Stimulated activated CD4-positive, alpha-beta T cell treated with anti-CD3 and anti-CD28 coated beads, Interleukin-12 subunit alpha, Interleukin-12 subunit beta, amount 100 ng/mL, for 48 hours (primary cell): ENCODE data around the gene EGFL6.

ENCODE experiments used
- DNase-seq, 3 donors: peaks; one replicate each; pipeline ENCODE4 v3.0.0-alpha.2; 2020; ENCODE audit warnings: low read depth in 2 of 3, low spot score in 1 of 3

EGFL6 gene, protein sequence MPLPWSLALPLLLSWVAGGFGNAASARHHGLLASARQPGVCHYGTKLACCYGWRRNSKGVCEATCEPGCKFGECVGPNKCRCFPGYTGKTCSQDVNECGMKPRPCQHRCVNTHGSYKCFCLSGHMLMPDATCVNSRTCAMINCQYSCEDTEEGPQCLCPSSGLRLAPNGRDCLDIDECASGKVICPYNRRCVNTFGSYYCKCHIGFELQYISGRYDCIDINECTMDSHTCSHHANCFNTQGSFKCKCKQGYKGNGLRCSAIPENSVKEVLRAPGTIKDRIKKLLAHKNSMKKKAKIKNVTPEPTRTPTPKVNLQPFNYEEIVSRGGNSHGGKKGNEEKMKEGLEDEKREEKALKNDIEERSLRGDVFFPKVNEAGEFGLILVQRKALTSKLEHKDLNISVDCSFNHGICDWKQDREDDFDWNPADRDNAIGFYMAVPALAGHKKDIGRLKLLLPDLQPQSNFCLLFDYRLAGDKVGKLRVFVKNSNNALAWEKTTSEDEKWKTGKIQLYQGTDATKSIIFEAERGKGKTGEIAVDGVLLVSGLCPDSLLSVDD

DNA sequence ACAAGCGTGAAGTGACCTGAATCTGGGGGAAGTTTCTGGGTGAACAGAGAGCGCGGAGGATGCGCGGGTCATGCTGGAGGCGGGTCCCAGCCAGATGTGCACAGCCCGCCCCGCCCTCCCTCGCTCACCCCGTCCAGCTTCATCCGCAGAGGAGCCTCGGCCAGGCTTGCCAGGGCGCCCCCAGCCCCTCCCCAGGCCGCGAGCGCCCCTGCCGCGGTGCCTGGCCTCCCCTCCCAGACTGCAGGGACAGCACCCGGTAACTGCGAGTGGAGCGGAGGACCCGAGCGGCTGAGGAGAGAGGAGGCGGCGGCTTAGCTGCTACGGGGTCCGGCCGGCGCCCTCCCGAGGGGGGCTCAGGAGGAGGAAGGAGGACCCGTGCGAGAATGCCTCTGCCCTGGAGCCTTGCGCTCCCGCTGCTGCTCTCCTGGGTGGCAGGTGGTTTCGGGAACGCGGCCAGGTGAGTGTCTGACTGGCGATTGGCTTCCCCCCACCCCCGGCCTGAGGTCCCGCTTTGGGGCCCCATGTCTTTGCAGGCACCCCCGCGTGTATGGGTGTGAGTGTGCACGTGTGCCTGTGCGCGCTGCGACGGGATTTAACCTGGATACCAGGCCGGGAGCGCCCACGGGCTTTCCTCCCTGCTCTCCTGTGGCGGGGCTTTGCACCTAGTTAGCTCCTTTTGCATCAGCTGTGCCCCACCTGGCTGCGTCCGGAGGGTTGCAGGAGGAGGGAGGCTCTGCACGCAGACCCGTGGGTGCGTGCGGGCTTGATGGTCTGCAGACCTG lies at the start of gene EGFL6:
EGFL6 (plus strand) TSS at position 123 of the 782 bp plus-strand sequence; CDS start at position 384, 261 bp downstream.
- DNase-seq = no peak

DNA sequence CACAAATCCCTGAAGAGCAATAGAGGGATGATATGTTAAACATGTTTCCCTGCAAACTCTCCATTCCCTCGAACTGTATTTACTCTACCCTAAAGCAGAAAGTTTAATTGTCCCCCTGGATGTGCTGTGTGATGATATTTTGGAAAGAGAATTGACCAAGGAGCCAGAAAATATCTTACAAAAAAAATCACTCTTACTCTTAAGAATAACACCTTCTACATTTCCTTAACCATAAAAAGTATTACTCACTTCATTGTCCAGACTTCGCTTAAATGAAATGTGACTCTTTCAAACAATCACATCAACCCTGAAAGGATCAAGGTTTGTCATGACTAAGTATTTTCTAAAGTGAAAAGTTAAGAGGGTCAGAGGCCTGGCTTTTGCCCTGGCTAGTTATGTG lies 49.0 kb upstream of the EGFL6 start:
- no peak for DNase-seq

DNA sequence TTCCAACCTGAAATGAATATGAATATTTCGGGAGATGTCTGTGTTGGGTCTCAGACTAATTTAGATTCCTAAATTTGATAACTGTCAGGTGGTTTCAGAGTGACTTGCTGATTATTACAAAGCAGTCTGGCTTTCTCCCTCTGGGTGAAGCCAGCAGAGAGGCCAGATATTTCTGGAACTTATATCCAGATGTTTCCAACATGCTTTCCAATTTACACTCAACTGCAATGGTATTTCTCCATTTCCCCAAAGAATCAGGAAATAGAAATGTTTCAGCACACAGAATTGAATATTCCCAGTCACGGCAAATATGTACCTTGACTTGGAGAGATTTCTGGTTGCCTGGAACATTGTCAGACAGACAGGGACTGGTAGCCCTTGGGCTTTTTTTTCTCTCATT lies 48.5 kb upstream of the EGFL6 start:
- no peak for DNase-seq

DNA sequence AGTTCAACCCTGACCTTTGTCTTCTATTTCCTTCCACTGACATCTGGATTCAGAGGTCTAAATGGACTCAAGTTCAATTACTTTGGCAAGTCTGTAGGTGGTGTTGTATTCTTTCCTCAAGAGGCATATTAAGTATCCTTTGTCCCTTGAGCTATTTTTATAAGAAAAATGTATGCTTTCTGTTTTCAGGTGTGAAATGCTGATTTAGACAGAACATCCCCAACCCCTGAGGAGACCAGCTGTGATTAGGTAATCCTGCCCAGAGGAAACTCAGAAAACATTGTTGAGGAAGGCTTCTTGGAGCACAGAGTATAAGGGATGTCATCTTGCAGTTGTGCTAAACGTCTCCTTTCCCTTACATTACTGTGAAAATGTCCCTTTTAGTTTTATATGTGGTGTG lies 46.6 kb upstream of the EGFL6 start:
- no peak for DNase-seq

DNA sequence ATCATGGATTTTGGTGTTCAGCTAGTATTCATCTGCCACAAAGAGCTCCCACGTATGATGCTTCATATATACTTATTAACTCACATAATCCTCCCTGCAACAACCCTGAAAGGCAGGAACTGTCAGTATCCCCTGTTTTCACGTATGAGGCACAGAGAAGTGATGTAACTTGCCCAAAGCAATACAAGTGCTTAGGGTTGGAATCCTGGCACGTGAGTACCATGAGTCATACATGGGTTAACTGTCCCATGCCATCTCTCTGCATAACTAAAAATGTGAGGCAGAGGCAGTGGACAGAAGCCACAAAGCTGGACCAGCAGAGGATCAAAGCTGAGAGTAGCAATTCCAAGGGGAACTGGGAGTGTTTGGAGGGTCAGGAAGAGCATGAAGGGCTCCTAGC lies 35.7 kb upstream of the EGFL6 start:
- DNase-seq = no peak

DNA sequence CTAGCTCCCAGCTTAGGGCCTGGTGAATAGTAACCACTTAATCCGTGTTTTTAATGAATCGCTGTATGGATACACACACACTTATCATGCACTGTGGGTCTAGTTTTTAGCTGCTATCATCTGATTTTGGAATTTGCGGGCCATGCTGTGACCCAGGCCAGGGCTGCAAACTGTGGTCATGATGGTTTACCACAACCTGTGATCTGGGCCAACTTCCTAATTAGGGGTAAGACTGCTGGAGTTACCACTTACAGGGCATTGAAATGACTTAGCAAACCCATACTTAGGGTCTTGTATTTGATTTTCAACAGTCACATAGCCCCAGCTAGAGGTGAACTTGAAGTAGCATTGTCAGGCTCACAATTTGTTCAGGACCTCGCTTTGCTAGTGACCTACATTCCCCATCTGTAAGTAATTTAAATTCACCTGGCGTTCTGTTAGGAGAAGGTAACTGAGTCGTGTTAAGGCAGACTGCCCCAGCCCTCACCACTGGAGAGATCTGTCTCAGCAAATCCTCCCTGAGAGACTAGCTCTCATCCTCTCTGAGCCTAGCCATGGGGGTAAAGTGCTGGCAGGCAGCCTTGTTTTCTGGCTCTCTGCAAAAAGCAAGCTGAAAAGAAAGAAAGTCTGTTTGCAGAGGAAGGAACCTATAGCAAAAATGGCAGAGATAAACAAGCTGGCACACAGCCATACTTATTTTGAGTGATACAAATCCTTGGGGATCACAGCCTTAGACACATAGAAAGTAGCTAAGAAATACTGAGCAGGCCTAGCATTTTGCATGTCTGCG lies 33.8 kb upstream of the EGFL6 start:
- DNase-seq = no peak

DNA sequence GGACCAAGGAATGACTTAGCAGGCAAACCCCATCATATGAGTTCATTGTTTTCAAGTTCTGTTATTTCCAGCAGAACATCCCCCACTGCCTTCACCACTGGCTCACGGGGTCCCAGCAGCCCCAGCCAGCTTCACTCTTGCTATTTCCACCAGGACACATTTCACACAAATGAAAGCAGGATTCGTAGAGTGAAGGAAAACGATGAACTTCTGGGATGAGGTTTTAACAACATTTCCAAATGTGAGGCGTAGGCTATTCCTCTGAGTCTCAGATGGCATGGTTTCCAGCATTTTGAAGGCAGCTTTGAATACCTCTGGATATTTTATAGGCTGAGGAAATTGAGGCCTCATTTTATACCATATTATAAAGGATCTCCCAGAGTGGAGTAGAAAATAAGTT lies 32.9 kb upstream of the EGFL6 start:
- no peak for DNase-seq

DNA sequence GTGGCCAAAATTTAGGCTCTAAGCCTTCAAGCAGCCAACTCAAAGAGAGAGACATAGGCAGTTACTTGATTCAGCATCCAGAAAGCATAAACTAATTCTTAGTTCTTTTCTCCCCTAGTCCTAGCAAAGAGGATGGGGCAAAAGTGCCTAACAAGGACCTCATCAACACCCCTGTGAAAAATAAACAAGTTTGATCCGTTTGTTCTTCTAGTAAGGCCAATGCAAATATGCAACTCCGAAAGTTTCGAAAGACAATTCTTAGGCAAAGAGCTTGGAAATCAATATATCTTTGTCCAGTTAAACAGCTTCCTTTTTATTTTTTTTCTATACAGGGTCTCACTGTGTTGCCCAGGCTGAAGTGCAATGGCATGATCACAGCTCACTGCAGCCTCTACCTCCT lies 31.0 kb upstream of the EGFL6 start:
- no peak for DNase-seq

DNA sequence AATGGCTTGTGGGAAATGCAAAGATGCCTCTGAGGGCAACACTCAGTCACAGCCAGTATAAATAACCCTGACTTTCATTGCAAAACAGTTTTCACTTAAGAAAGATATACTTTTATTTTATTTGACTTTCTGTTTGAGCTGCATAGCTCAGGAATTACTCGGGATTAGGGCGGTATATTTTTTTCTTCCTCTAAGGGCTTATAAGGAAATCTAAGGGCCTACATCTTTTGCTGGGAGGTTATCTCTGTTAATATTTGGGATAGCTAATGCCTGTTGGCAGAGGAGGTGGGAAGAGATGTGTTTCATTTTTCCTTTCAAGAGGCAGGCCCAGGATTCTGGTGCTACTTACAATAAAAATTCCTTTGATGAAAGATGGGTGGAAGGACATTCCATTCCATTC lies 28.8 kb upstream of the EGFL6 start:
- no peak for DNase-seq

DNA sequence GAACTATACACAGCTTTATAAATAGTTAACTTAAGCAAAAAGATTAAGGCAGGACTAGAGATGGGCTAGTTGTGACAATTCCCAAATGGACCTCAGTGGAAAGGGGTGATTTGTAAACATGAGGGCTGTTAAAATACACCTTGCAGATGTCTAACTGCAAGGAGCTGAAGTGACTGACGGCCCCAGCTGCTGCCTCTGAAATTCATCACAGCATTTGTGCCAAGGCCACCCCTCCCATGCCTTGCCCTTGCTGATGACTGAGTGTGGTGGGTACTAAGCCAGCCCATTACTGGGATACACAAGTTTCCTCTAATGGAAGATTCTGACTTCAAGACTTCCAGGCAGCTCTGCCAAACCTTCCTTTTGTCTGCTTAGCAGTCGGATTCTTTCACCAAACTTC lies 23.7 kb upstream of the EGFL6 start:
- no peak for DNase-seq

DNA sequence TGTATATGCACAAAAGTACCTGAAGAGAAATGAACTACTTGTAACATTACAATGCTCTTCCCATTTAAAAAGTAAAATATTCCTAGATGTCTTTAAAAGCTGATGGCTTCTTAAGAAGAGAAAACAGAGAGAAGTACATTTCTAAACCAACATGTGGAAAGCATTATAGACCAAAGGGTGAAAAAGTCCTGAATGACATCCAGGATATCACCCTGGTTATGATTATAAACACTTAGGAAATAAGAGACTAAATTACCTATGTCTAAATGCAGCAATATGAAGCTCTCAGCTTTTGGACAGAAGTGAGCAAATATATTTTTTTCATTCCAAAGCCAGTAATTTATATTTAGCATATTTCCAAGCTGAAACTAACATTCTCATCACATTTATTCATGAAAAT lies 21.7 kb upstream of the EGFL6 start:
- DNase-seq = no peak

DNA sequence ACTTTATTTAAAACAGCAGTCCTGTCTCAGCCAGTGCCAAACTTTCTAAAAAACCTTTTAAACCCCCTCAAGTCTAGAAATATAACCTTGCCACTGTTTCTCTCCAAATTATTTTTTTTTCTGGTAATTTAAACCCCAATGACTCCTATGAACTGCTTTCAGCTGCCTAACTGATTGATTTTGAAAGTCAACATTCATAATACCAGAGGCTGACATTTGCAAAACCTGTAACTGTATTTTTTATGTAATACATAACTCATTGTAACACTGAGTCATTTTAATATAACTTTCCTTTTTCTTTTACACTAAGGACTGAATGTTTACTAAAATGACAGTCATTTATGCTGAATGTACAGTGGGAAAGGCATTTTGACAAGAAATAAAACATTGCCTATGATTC lies 19.1 kb upstream of the EGFL6 start:
- DNase-seq = no peak

DNA sequence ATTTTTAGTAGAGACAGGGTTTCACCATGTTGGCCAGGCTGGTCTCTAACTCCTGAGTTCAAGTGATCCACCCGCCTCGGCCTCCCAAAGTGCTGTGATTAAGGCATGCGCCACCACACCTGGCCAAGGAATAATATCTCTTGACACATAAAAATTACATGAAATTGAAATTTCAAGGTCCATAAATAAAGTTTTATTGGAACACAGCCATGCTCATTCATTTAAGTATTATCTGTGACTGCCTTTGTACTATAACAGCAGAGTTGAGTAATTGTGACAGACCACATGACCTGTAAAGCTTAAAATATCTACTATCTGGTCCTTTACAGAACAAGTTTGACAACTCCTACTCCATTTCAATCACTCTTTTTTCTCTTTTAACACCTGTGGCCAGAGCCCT lies 17.8 kb upstream of the EGFL6 start:
- DNase-seq = no peak

DNA sequence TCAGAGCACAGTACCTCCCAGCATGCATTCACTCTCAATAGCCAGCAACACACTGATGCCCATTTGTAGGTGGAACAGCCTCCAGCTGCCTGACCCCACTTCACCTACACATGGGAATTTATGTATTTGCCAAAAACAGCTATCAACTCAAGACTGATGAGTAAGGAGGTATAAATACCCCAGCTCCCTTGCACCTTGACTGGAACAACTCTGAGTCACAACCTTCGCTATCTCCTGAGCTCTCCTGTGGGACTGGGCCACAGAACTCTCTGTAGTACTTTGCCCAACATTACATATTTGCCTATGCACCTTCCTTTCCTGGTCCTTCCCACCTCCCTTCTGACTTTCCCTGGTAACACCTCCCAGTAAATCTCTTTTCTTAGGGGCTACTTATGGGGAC lies 16.5 kb upstream of the EGFL6 start:
- DNase-seq = no peak

DNA sequence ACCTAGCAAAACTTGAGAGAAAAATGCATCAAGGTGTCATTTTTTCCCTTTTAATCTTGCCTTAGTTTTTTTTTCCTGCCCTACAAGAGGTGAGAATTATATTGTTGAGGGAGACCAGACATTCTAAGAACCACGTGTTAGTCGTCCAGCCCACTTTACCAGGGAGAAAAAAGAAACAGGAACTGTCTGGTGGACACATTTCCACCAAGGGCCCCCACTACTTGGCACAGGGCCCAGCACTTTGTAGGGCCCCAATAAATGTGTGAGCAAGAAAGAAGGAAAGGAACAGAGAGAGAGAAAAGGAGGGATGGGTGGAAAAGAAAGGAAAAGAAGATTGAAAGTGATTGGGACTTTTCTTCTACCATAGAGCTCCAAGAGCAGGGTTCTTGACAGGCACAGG lies 3.9 kb upstream of the EGFL6 start:
- no peak for DNase-seq

DNA sequence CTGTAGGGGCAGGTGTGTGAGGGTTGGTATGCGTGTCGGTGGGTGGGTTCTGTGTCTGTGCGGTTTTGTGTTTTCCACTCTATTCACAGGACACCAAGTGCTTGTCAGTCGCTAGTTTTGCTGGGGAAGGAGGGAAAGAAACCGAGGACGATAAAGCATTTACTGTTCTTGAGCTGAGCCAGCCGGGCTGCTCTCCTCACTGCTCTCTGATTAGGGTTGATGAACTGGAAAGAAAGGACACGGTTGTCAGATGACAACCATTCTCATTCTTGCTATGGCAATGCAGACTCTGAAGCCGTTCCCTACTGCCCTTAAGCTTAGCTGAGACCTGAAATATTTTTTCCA lies 832 bp downstream of the EGFL6 start:
- DNase-seq = no peak

DNA sequence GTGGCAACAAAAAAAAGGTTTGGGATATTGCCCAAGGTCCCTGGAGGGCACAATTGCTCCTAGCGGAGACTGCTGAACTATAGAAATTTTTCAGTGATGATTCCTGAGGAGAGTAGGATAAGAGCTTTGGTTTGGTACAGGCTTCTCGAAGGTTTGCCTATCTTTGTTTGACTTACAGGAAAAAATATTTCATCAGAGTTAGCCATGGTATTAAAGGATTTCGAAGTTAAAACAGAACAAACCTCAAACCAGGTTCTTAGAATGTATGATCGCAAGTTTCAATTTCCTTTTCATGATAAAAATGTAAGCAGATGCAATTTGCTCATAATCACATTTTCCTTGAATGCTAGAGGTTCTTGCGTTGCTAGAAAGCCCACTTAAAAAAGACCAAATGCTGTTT lies 1.7 kb downstream of the EGFL6 start:
- no peak for DNase-seq

DNA sequence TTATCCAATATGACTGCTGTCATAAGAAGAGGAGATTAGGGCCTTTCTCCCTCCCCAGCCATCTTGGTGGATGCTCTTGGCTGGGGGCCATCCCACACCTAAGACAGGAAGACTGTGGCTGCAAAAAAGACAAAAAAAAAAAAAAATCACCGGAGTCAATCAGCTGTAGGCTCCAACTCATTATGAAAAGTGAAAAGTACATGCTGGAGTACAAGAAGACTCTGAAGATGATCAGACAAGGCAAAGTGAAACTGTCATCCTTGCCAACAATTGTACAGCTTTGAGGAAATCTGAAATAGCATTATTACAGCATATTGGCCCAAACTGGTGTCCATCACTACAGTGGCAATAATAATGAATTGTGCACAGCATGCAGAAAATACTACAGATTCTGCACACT lies 5.2 kb downstream of the EGFL6 start:
- DNase-seq = no peak

DNA sequence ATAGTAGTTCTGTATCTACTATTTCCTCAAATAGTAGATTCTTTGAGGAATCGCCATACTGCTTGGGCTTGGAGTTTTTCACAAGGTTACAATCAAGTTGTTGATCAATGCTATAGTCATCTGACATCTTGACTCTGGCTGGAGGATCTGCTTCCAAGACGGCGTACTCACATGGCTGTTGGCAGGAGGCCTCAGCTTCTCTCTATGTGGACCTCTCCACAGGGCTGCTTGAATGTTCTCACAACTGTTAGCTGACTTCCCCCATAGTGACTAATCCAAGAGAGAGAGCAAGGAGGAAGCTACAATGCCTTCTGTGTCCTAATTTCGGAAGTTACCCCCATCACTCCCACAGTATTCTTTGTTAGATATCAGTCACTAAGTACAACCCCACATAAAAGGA lies 10.3 kb downstream of the EGFL6 start:
- no peak for DNase-seq

DNA sequence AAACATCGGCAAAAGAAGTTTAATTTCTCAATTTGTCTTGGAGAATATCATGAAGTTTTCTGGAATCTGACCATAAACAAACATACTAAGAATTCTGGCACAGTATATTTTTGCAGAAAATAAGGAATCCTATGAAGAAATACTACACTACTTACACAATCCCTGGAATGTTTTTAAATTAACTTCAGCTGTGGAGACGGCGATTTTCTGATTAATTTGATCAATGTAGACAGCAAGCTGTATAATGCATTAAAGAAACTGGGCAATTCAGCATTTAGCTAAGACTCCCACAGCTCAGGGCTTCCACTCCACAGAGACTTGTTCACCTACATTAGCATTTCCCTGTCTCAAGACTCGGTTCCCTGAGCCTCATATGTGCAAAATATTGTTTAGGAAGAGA lies 12.2 kb downstream of the EGFL6 start:
- DNase-seq = no peak

DNA sequence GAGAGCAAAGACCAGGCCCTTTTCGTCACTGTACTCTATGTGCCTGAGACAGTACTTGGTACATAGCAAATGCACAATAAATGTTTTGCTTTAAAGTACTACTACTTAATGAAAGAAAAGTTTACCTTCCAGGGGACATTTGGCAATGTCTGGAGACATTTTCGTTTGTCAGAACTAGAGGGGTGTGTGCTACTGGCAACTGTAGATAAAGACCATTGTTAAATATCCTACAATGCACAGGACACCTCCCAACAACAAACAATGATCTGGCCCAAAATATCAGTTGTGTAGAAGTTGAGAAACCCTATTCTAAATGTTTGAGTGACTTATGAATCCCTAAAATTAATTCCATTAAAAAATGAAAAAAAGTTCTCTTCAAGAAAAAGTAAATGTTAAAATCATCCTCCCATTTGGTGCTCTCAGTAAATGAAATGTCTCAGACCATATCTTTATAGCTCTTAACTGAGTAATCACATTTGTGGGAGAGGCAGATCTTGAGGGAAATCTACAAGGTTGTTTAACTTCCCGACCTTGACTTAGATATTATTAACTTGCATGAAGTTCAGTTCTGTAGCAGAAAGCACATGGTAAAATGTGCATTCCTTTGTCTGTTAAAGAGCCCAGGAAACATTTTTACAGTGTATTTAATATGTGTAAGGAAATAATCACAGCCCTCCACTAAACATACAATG lies 18.5 kb downstream of the EGFL6 start:
- DNase-seq = no peak
